Epithelial cell of proximal tubule (primary cell): Measurements from ENCODE around the gene F13A1. TPM values are rescaled to one million over a fixed set of nuclear protein-coding genes. Genes with fewer than 3 reads are reported as not detected.

Source experiments
- DNase-seq: peaks from one replicate; pipeline ENCODE4 v3.0.0-alpha.2; 2011; ENCODE audit warnings: low read depth
- H3K4me3 ChIP-seq: 2 replicates; pipeline ENCODE4 v1.5.1; 2011; ENCODE audit warnings: low read depth, mild to moderate bottlenecking, low read length
- CTCF ChIP-seq: conservative IDR thresholded peaks from 2 replicates; pipeline ENCODE4 v1.5.1; 2012; ENCODE audit warnings: low read depth, mild to moderate bottlenecking, low read length
- total RNA-seq: library from RNA; depleted of rRNA; stranded (reverse); fragments of >200 nt; gene quantifications from 2 replicates; pipeline ENCODE4 v1.2.3, GENCODE V29; 2015

F13A1 gene
- total RNA-seq, 1 donor from 2014 or later = 5.4 TPM

- DNase-seq = peak; percentile 39
- no peak for TF ChIP-seq CTCF
- no peak overlapping the region for H3K4me3 ChIP-seq
Observed at GRCh38 chr6:6246544-6246943, 73.9 kb downstream of the F13A1 start.

GRCh38 chr6:6244624-6245023, 75.8 kb downstream of the F13A1 start:
- no peak for DNase-seq
- TF ChIP-seq CTCF = no peak
- no peak overlapping the region for H3K4me3 ChIP-seq

GRCh38 chr6:6243846-6244245, 76.6 kb downstream of the F13A1 start:
- DNase-seq = no peak
- H3K4me3 ChIP-seq = no peak overlapping the region
- no peak for TF ChIP-seq CTCF

GRCh38 chr6:6239598-6240581, 80.6 kb downstream of the F13A1 start:
- no peak for DNase-seq

GRCh38 chr6:6236730-6237469, 83.6 kb downstream of the F13A1 start:
- DNase-seq = no peak
- H3K4me3 ChIP-seq = no peak overlapping the region
- TF ChIP-seq CTCF = no peak

More at GRCh38 chr6:6239598-6240581, 80.6 kb downstream of the F13A1 start:
- H3K4me3 ChIP-seq = no peak overlapping the region
- TF ChIP-seq CTCF = no peak

- no peak for DNase-seq
- TF ChIP-seq CTCF = no peak
- no peak overlapping the region for H3K4me3 ChIP-seq
Observed at GRCh38 chr6:6235786-6236185, 84.7 kb downstream of the F13A1 start.
